Brain pericyte (primary cell): ENCODE measurements around the gene TNP1.

Experiments
- DNase-seq: peaks from one replicate; pipeline ENCODE4 v3.0.0-alpha.2; 2012; ENCODE audit warnings: low read depth, low spot score

The TNP1 gene

GRCh38 chr2:216859944-216860343, at the start of gene TNP1:
TSS of gene TNP1 (minus strand) at chr2:216860064. CDS start at chr2:216860034, 30 bp downstream.
- no peak for DNase-seq

- no peak for DNase-seq
Observed at GRCh38 chr2:216908300-216908699, 48.4 kb upstream of the TNP1 start.

DNA sequence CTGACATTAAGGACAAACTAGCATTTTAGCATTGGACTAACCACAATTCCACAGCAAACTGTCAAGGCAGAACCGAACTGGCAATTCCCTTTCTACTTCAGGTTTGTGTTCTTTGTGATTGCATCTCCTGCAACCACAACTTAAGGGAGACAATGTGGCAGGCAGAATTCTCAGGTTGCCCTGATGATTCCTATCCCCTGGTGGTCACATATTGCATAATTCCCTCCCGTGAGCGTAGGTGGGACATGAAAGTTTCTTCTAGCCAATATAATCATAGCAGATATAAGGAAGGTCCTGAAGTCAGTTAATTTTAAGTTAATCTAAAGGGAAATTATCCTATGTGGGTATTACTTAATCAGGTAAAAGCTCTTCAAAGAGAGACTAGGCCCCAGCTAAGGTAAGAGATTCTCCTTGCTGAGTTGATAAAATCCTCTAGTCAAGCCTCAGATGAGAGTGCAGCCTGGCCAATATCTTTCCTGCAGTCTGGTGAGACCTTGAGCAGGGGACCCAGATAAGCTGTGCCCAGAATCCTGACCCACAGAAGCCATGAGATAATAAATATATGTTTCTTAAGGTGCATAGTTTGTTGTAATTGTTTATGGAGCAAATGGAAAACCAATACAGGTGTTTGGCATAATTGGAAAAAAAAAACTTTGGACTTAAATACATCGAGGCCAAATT, 45.9 kb upstream of the TNP1 start:
- no peak for DNase-seq

DNA sequence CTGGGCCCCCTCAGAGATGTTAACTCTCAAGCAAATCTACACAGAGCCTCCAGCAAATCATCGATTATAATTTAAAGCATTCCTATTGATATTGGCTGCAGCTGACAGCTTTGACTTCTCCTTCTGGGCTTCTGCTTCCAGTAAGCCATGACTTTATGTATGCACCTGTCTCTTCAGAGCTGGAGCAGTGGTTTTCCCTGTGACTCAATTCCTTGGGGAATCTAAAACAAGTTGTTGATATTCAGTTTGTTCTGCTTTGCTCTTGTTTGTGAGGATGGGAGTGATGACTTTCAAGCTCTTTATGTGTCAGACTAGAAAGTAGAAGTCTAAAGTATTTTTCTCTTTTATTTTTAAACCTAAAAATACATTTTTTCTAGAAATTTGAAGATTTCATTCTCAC, 45.1 kb upstream of the TNP1 start:
- DNase-seq = no peak

DNA sequence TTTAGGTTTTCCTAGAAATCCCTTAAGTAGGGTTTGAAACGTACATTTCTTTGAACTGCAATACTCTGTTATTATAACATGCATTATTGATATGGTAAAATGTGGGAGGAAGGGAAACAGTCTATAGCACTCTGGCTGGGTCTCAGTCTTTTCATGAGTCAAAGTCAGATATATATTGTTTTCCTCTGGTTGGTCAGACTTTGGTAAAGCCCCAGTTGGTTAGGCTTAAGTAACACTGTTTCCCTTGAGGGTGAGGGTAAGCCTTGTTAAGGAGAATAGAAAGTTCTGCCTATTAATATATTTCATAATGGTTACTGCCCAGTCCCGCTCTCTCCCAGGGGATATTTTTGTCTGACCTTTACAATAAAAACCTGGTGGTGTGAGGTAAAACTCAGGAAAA, 44.7 kb upstream of the TNP1 start:
- no peak for DNase-seq

- DNase-seq = no peak
Observed at GRCh38 chr2:216903470-216903869, 43.6 kb upstream of the TNP1 start.

- no peak for DNase-seq
Observed at GRCh38 chr2:216901273-216901672, 41.4 kb upstream of the TNP1 start.

- DNase-seq = no peak
Observed at GRCh38 chr2:216900406-216900805, 40.5 kb upstream of the TNP1 start.

GRCh38 chr2:216897561-216898203, 37.8 kb upstream of the TNP1 start:
- DNase-seq = no peak

- no peak for DNase-seq
Observed at GRCh38 chr2:216890138-216890537, 30.3 kb upstream of the TNP1 start.

DNA sequence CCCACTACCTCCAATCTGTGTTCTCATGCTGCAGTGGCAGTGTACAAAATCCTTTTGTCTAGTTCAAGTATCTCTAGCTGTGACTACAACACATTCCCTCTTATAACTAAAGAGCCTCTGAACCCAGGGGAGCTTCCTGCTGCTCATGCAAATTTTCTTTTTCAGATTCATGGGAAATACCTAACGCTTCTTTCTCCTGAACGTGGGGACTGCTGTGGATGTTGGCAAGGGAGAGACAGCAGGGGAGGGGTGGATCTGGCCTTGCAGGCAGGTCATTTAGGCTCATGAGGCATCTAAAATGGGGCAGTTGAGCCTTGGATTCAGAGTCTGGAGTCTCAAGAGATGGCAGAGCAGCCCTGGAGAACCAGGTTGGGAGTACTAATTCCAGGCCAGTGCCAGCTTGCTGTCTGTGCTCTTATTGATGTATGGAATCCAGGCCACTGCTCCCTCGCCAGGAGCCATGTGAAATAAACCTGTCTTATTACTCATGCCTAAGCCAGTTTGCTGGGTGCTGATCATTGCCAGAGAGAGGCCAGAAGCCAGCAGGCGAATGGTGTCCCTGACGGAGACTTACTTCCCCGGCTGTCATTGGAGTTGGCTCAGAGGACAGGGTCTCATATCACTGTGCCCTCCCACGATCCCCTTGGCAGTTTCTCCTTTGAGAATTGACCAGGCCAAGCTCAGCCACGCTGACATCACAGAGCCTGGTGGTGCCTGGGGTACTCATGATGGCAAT, 29.2 kb upstream of the TNP1 start:
- DNase-seq = no peak

- DNase-seq = no peak
Observed at GRCh38 chr2:216888081-216888480, 28.2 kb upstream of the TNP1 start.

DNA sequence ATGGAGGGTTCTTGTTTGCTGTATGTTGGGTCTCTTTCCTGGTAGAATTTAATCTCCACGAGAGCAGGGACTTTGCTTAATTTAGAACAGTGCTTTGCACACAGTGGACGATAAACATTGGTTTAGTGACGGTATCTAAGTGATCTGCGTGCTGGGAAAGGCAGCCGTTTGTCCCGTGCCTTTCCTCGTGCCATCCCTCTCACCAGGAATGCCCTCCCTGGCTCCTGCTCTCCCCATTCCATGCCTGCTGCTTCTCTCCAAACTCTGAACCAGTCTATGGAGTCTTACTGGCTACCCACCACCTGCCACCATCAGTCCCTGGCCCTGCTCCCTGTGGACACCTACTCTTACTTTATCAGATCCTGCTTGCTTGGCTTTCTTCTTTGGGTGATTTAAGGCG, 27.3 kb upstream of the TNP1 start:
- DNase-seq = no peak

DNA sequence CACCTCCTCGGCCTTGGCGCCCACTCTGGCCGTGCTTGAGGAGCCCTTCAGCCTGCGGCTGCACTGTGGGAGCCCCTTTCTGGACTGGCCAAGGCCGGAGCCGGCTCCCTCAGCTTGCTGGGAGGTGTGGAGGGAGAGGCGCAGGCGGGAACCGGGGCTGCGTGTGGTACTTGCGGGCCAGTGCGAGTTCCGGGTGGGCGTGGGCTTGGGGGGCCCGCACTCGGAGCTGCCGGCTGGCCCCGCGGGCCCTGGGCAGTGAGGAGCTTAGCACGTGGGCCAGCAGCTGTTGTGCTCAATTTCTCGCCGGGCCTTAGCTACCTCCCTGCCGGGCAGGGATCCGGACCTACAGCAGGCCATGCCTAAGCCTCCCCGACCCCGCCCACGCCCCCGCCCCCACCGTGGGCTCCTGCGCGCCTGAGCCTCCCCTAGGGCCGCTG, 25.3 kb upstream of the TNP1 start:
- no peak for DNase-seq

DNA sequence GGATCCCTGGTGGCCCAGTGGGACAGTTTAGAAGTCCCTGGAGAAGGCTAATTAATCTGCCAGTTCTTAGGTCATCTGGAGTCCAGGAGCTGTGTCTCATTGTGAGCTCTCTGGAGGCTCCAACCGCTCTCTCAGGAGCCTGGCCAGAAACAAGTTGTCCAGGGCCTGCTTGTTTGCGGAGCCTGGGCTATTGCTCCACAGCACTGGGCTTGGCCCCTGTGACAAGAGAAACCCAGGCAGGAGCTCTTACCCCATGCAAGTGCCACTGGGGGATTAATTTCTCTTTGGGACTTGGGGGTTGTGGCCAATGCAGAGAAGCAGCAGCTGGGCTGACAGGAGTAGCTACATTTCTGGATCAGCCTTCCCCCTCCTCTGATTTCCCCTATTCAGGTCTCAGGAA, 24.5 kb upstream of the TNP1 start:
- DNase-seq = no peak

DNA sequence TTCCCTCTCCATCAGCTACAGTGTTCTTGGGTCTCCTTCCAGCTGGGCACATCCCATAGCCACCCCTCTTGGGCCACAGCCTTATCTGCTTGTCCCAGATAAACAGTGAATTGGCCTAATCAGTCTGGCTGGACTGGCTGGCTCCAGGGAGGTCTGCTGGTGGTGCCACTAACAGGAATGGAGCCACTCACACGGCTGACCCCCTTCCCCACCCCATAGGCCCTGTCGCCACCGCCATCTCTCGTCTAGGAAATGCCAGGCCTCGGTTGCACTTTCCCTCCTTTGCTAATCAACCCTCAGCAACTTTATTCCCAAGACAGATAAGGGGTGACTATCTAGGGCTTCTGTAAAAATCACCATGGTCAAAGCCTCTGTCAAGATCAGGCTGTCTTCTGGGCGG, 23.0 kb upstream of the TNP1 start:
- no peak for DNase-seq

- no peak for DNase-seq
Observed at GRCh38 chr2:216881411-216881810, 21.5 kb upstream of the TNP1 start.

DNA sequence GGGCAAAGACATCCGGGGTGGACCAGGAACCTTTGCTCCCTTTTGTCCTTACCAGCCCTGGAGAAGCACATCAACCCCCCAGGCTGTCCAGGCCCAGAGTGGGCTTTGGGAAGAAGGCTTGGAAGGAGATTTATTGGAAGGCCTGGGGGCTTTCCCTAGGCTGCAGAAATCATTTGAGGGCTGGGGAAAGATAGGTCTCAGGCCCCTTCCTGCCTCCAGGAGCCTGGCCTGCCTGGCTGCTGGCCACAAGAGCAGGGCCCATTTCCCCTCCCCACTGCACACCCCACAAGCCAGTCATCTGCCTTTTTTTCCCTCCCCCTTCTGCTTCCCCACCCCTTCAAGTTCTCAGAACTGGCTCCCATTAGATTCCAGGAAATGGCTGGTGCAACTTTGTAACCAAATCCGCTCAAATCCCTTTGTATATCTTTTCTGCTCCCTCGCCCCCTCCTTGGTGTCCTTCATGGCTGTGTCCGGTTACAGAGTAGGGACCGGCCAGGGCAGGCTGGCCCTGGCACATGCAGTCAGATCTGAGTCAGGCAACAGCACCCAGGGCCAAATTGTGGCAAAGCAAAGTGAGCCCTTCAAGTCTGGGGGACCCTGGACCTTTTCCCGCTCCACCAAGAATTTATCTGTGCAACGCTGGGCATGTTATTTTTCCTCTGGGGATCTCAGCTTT, 20.8 kb upstream of the TNP1 start:
- DNase-seq = no peak

DNA sequence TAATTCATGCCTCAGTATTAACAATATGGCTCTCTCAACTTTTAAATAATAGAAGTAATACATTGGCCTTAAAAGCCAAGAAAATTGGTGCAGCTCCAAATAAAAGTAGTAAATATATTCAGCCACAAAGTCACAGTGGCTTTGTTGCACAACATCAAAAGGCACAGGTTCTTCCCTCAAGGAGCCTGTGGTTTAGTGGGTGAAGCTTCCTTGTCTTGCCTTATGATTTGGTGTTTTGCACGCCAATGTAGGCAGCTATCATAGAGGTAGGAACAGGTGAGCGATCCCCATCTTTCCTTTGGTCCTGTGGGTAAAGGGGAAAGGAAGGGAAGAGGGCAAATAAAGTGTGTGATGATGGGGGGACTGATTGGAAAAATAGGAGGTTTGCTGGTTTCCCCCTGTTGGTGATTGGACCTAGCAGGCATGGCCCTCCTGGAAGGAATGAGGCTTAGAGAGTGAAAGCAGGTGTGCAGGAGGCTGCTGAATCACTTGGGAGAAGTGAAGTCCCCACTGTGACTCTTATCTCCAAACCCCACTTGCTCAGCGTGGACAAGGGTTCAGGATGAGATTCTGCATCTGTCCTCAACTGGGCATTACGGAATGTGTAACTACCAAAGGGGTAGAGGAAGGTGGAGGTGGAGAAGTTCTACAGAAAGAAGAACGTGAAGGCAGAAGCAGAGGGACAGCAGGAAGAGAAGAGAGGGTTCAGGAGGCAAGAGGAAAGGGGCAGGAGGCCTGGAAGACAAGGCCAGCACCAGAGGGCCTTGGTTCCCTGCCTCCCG, 20.1 kb upstream of the TNP1 start:
- DNase-seq = no peak

DNA sequence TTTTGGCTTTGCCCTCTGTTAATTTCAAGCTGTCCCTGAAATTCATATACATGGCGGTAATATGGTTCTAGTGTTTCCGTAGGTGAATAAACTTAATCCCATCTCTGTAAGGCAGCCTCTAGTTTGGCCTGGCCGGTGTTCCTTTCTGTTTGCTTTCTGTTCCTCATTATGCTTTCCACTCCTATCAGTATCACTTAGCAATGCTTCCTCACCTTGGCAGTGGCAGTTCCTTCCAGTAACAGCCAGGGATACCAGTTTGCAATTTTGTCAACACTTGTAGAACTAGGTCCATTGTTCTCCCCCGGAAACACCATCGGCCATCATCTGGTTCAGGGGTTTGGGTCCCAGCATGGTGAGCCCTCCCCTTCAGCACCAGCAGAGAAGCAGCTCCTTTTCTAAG, 18.2 kb upstream of the TNP1 start:
- DNase-seq = no peak

GRCh38 chr2:216877085-216877484, 17.2 kb upstream of the TNP1 start:
- DNase-seq = no peak

- DNase-seq = no peak
Observed at GRCh38 chr2:216875862-216876261, 16.0 kb upstream of the TNP1 start.
